Small intestine (tissue), 7 donors: ENCODE data around the gene GALNT5. TPM values are rescaled to one million over a fixed set of nuclear protein-coding genes. Genes with fewer than 3 reads are reported as not detected.

Source experiments
- DNase-seq, 2 donors: peaks; one replicate each; pipeline versions ENCODE4 v3.0.0 to v3.0.0-alpha.2; 2013
- FAIRE-seq: peaks from 2 replicates; lab custom pipeline; 2012; peaks lifted over from hg19 to GRCh38; lab: Jason Lieb, UNC
- H3K27ac ChIP-seq, 3 donors: one replicate each; pipeline ENCODE4 v1.5.1; 2013; ENCODE audit warnings: low read length in 2 of 3, mild to moderate bottlenecking in 2 of 3, control low read depth in 1 of 3, inconsistent platforms in 1 of 3, low read depth in 1 of 3, moderate library complexity in 1 of 3
- H3K27me3 ChIP-seq, 3 donors: one replicate each; pipeline ENCODE4 v1.6.1; 2013; ENCODE audit warnings: low read length in 3 of 3, inconsistent platforms in 1 of 3; ENCODE audit not compliant: control insufficient read depth in 3 of 3, insufficient read depth in 3 of 3
- H3K36me3 ChIP-seq, 3 donors: one replicate each; pipeline ENCODE4 v1.6.1; 2013; ENCODE audit warnings: low read length in 3 of 3, inconsistent platforms in 1 of 3, low read depth in 1 of 3, mild to moderate bottlenecking in 1 of 3, moderate library complexity in 1 of 3; ENCODE audit not compliant: control insufficient read depth in 3 of 3, insufficient read depth in 2 of 3
- H3K4me1 ChIP-seq, 3 donors: one replicate each; pipeline ENCODE4 v1.6.1; 2013; ENCODE audit warnings: low read length in 2 of 3, inconsistent platforms in 1 of 3, low read depth in 1 of 3, mild to moderate bottlenecking in 1 of 3, moderate library complexity in 1 of 3; ENCODE audit not compliant: control insufficient read depth in 3 of 3, insufficient read depth in 2 of 3
- H3K4me3 ChIP-seq, 3 donors: one replicate each; pipeline ENCODE4 v1.5.1; 2013; ENCODE audit warnings: low read length in 3 of 3, control low read depth in 1 of 3, inconsistent platforms in 1 of 3, low read depth in 1 of 3, mild to moderate bottlenecking in 1 of 3, moderate library complexity in 1 of 3
- H3K9me3 ChIP-seq, 2 donors: one replicate each; pipeline ENCODE4 v1.6.1; 2013; ENCODE audit warnings: low read depth in 1 of 2, low read length in 1 of 2; ENCODE audit not compliant: control insufficient read depth in 2 of 2, insufficient read depth in 1 of 2
- WGBS, 3 donors: extraction: QIAGEN DNeasy Blood & Tissue Kit; methylation state at CpG; one replicate each; pipeline ENCODE4 v1.1.7; 2013; 5-methylcytosine and 5-hydroxymethylcytosine counted together
- polyA plus RNA-seq, 4 donors: library from polyadenylated mRNA; stranded (reverse) in 3 of 4; unstranded in 1 of 4; fragments of 200-250 nt in 3 of 4; fragments of 120-200 nt in 1 of 4; gene quantifications; one replicate each; pipeline versions ENCODE4 v1.2.1 to v1.2.3, GENCODE V29; 2013
- donor health status: healthy with polysubstance abuse.
- donor health status: control.
- donor health status: control.
- donor health status: Bipolar disorder and iron deficiency.
- donor health status: healthy.

GALNT5 gene
- polyA plus RNA-seq, 4 donors: 0.67 to 29.2 (median 2.3) TPM

GRCh38 chr2:157244691-157245090 lies 12.8 kb upstream of the GALNT5 start:
- DNase-seq (no peak), FAIRE-seq (no peak)
- Histone ChIP-seq H3K27me3 (no peaks in the 10 kb centered on the region), H3K4me3 (no peak overlapping the region), H3K4me1 (no peaks in the 10 kb centered on the region), H3K9me3 (no peaks in the 10 kb centered on the region), H3K27ac (no peak overlapping the region), H3K36me3 (no peaks in the 10 kb centered on the region)
- WGBS, 3 donors: 72 to 84% (median 78%) methylated on average over 4 of the region's 4 CpGs

- WGBS, 3 donors: 62 to 81% (median 73%) methylated on average over 4 of the region's 4 CpGs
Measured at GRCh38 chr2:157245144-157245840, 12.2 kb upstream of the GALNT5 start.

DNA sequence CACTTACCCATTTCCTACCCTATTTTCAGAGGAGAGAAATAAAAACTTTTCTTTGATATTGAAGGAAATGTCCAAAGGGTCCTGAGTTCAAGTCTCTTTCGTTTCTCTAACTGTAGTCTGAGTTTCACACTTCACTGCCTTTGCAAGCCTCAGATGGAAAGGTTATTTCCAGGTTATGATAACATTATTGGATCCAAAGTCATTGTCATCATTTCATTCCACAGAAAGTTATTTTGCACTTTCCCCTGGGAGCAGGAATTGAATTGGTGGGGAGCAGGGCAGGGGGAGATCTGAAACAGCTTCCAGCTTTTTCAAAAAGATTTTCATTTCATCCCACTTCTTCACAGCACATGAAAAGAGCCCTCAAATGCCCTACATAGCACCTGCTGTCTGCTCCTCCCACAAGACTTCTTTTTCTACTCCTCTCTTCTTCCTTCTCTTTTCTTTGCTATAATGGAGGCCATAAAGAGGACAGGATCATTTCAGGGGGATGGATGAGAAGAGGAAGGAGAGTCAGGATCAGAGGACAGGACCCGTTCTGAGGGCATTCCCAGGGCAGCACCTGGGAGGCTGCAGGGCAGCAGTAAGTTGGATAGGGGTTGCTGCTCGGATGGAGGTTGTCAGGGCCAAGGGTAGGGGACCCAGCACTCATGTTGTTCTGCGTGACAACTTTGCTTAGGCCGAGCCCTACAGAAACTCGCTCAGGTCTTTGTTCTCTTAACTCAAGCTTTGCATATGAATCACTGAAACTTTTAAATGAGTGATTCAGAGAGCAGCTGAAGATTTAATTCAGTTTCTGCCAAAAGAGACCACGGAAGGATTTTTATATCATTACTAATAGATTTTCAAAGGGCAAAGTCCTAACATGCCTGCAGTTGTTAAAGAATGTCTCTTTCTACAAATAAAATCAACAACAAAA lies 11.4 kb upstream of the GALNT5 start:
- no peaks in the 10 kb centered on the region for H3K4me1 ChIP-seq
- H3K27ac ChIP-seq: no peak overlapping the region
- H3K9me3 ChIP-seq: no peaks in the 10 kb centered on the region
- no peak overlapping the region for H3K4me3 ChIP-seq
- H3K27me3 ChIP-seq: no peaks in the 10 kb centered on the region
- no peaks in the 10 kb centered on the region for H3K36me3 ChIP-seq
- no peak for DNase-seq
- no peak for FAIRE-seq
- 27 to 40% (median 33%) methylated on average over 7 of the region's 7 CpGs for WGBS, 3 donors

More at GRCh38 chr2:157245144-157245840, 12.2 kb upstream of the GALNT5 start:
- H3K9me3 ChIP-seq: no peaks in the 10 kb centered on the region
- no peaks in the 10 kb centered on the region for H3K4me1 ChIP-seq
- no peaks in the 10 kb centered on the region for H3K36me3 ChIP-seq
- no peak for FAIRE-seq
- no peaks in the 10 kb centered on the region for H3K27me3 ChIP-seq
- no peak overlapping the region for H3K4me3 ChIP-seq
- H3K27ac ChIP-seq: no peak overlapping the region
- no peak for DNase-seq

GRCh38 chr2:157246765-157247407 lies 10.6 kb upstream of the GALNT5 start:
- no peak for FAIRE-seq
- Histone ChIP-seq H3K27me3 (no peaks in the 10 kb centered on the region), H3K27ac (no peak overlapping the region), H3K4me3 (no peak overlapping the region), H3K36me3 (no peaks in the 10 kb centered on the region), H3K4me1 (no peaks in the 10 kb centered on the region), H3K9me3 (no peaks in the 10 kb centered on the region)
- 39 to 66% (median 57%) methylated on average over 6 of the region's 6 CpGs for WGBS, 3 donors
- peak; percentile 30 to 33 for DNase-seq

GRCh38 chr2:157250836-157251235 lies 6.7 kb upstream of the GALNT5 start:
- peak in 1 of 2 donors; percentile 64 for DNase-seq
- no peak overlapping the region for H3K27ac ChIP-seq
- H3K27me3 ChIP-seq: no peaks in the 10 kb centered on the region
- FAIRE-seq: no peak
- no peaks in the 10 kb centered on the region for H3K4me1 ChIP-seq
- H3K4me3 ChIP-seq: no peak overlapping the region
- no peaks in the 10 kb centered on the region for H3K9me3 ChIP-seq
- H3K36me3 ChIP-seq: no peaks in the 10 kb centered on the region
- WGBS, 3 donors: 35 to 73% (median 40%) methylated on average over 4 of the region's 4 CpGs

GRCh38 chr2:157251932-157252331 lies 5.6 kb upstream of the GALNT5 start:
- DNase-seq: no peak

DNA sequence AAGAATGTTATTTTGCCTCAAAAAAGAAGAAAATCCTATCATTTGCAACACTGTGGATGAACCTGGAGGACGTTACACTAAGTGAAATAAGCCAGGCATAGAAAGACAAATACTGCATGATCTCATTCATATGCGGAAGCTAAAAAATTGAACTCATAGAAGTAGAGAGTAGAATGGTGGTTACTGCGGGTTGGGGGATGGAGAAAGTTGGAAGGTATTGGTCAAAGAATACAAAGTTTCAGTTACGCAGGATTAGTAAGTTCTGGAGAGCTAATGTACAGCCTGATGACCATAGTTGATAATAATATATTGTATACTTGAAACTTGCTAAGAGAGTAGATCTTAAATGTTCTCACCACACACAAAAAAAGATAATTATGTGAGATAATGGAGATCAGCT lies 5.0 kb upstream of the GALNT5 start:
- H3K27me3 ChIP-seq: no peaks in the 10 kb centered on the region
- FAIRE-seq (no peak), DNase-seq (no peak)
- H3K4me1 ChIP-seq: peaks cover 0 to under 1% (median 0%) of the 10 kb centered on the region in 3 donors
- no peaks in the 10 kb centered on the region for H3K9me3 ChIP-seq
- H3K4me3 ChIP-seq: no peak overlapping the region
- no peak overlapping the region for H3K27ac ChIP-seq
- WGBS, 3 donors: 83 to 93% (median 92%) methylated on average over 4 of the region's 4 CpGs
- no peaks in the 10 kb centered on the region for H3K36me3 ChIP-seq

More at GRCh38 chr2:157251932-157252331, 5.6 kb upstream of the GALNT5 start:
- 89 to 96% (median 91%) methylated on average over 2 of the region's 2 CpGs for WGBS, 3 donors
- Histone ChIP-seq H3K9me3 (no peaks in the 10 kb centered on the region), H3K36me3 (no peaks in the 10 kb centered on the region), H3K27me3 (no peaks in the 10 kb centered on the region), H3K4me1 (no peaks in the 10 kb centered on the region), H3K4me3 (no peak overlapping the region), H3K27ac (no peak overlapping the region)
- FAIRE-seq: no peak

GRCh38 chr2:157254041-157254440 lies 3.5 kb upstream of the GALNT5 start:
- no peak for FAIRE-seq

More at GRCh38 chr2:157254041-157254440, 3.5 kb upstream of the GALNT5 start:
- Histone ChIP-seq H3K36me3 (no peaks in the 10 kb centered on the region), H3K4me1 (peaks cover 0 to 12% (median 0%) of the 10 kb centered on the region in 3 donors), H3K27me3 (no peaks in the 10 kb centered on the region), H3K27ac (no peak overlapping the region), H3K4me3 (no peak overlapping the region), H3K9me3 (no peaks in the 10 kb centered on the region)
- DNase-seq: no peak
- 90 to 97% (median 95%) methylated on average over 2 of the region's 2 CpGs for WGBS, 3 donors
